ENCODE measurements around the gene FAR1. TPM values are rescaled to one million over a fixed set of nuclear protein-coding genes. Genes with fewer than 3 reads are reported as not detected.

FAR1 gene
- total and polyA plus RNA-seq, 7 experiments from 2014 or later = 6.9 to 53.7 (median 32.0) TPM

DNA sequence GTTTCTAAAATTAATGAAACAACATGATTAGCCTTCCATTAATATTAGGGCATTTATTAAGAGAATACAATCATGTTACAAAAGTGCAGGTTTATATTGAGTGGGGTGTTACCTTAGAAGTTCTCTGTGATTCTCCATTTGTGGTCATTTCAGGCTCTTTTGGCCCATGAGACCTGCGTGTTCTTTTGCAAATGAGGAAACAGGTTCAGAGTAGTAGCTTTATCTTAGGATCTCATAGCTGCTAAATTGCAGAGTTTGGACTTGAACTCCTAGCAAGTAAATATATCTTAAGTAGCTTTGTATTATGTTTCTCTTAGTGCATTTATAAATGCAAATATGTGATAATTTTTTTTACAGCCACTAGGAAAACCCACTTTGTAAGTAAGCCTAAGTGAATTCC is 18.3 kb downstream of the FAR1 start:
- H3K9me3 Mint-ChIP-seq = peaks cover 0 to 4% (median 0%) of the 10 kb centered on the region in 11 donors
- no peaks in the 10 kb centered on the region for H3K4me1 ChIP-seq (ENCODE audit: control insufficient read depth in 2 of 2, insufficient read depth in 2 of 2, low read length in 2 of 2)
- no peak overlapping the region for H3K4me3 Mint-ChIP-seq
- no peaks in the 10 kb centered on the region for H3K27me3 ChIP-seq (ENCODE audit: control insufficient read depth in 2 of 2, insufficient read depth in 2 of 2, low read length in 2 of 2)
- peaks cover 20 to 47% (median 40%) of the 10 kb centered on the region in 7 donors for H3K4me1 Mint-ChIP-seq
- no peak for ATAC-seq
- H3K36me3 ChIP-seq (ENCODE audit: control insufficient read depth in 2 of 3, insufficient read depth in 3 of 3, low read length in 3 of 3) = no peaks in the 10 kb centered on the region
- POLR2A ChIA-PET = interaction anchor here (0.7 kb wide), 1 partner anchor 1100 kb away, joined by 3 read pairs; no protein-coding TSS in a partner anchor
- no peak overlapping the region for H3K4me3 ChIP-seq (ENCODE audit: low read length)
- CTCF ChIA-PET = interaction anchor here (1.3 kb wide), 1 partner anchor 19 kb away, joined by 3 read pairs; no protein-coding TSS in a partner anchor
- no peaks in the 10 kb centered on the region for H3K9me3 ChIP-seq (ENCODE audit: control insufficient read depth in 2 of 3, low read length in 3 of 3)
- no peak overlapping the region for H3K27ac ChIP-seq (ENCODE audit: low read depth, low read length)
- H3K36me3 Mint-ChIP-seq = peaks cover 4 to 46% (median 23%) of the 10 kb centered on the region in 5 donors
- no peak for DNase-seq
- intact Hi-C loops (cut with micrococcal nuclease) = no loop called here
- no peak overlapping the region for H3K27ac Mint-ChIP-seq
- H3K27me3 Mint-ChIP-seq = no peaks in the 10 kb centered on the region

- Mint-ChIP-seq H3K4me1 (peaks cover 20 to 43% (median 37%) of the 10 kb centered on the region in 7 donors), H3K27me3 (no peaks in the 10 kb centered on the region), H3K27ac (no peak overlapping the region), H3K4me3 (no peak overlapping the region), H3K9me3 (peaks cover 0 to 4% (median 0%) of the 10 kb centered on the region in 11 donors), H3K36me3 (peaks cover 4 to 46% (median 23%) of the 10 kb centered on the region in 5 donors)
- ChIA-PET POLR2A (interaction anchor here (0.7 kb wide), 1 partner anchor 1099 kb away, joined by 3 read pairs; no protein-coding TSS in a partner anchor), CTCF (interaction anchor here (1.3 kb wide), 1 partner anchor 19 kb away, joined by 3 read pairs; no protein-coding TSS in a partner anchor)
- H3K27me3 ChIP-seq (ENCODE audit: control insufficient read depth in 2 of 2, insufficient read depth in 2 of 2, low read length in 2 of 2) = no peaks in the 10 kb centered on the region
- ATAC-seq (no peak), DNase-seq (no peak)
- no peaks in the 10 kb centered on the region for H3K4me1 ChIP-seq (ENCODE audit: control insufficient read depth in 2 of 2, insufficient read depth in 2 of 2, low read length in 2 of 2)
- H3K9me3 ChIP-seq (ENCODE audit: control insufficient read depth in 2 of 3, low read length in 3 of 3) = no peaks in the 10 kb centered on the region
- no peaks in the 10 kb centered on the region for H3K36me3 ChIP-seq (ENCODE audit: control insufficient read depth in 2 of 3, insufficient read depth in 3 of 3, low read length in 3 of 3)
- H3K27ac ChIP-seq (ENCODE audit: low read depth, low read length) = no peak overlapping the region
- no peak overlapping the region for H3K4me3 ChIP-seq (ENCODE audit: low read length)
- intact Hi-C loops (cut with micrococcal nuclease) = no loop called here
Measured at GRCh38 chr11:13687271-13687670, 18.8 kb downstream of the FAR1 start.

DNA sequence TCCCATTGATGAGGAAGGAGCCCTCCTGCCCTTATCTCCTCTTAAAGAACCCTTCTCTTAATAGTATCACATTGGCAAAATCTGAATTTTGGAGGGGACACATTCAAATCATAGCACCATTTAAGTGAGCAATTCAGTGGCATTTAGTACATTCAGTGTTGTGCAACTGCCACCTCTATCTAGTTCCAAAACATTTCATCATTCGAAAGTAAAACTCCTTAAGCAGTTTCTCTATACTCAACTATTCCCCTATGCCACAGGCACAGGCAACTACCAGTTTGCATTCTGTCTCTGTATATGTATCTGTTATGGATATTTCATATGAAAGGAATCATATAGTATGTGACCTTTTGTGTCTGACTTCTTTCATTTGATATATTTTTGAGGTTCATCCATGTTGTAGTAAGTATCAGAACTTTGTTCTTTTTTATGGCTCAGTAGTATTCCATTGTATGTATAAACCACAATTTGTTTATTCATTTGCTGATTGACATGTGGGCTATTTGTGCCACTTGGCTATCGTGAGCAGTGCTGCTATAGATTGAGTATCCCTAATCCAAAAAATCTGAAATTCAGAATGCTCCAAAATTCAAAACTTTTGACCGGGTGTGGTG is 22.9 kb downstream of the FAR1 start:
- Mint-ChIP-seq H3K9me3 (peaks cover 0 to 4% (median 0%) of the 10 kb centered on the region in 11 donors), H3K36me3 (peaks cover 4 to 44% (median 31%) of the 10 kb centered on the region in 5 donors), H3K4me1 (peaks cover 12 to 32% (median 23%) of the 10 kb centered on the region in 7 donors), H3K27ac (no peak overlapping the region), H3K4me3 (no peak overlapping the region), H3K27me3 (no peaks in the 10 kb centered on the region)
- POLR2A ChIA-PET = no interaction called here
- intact Hi-C loops (cut with micrococcal nuclease) = no loop called here
- CTCF ChIA-PET = no interaction called here
- H3K27ac ChIP-seq (ENCODE audit: low read depth, low read length) = no peak overlapping the region
- no peaks in the 10 kb centered on the region for H3K4me1 ChIP-seq (ENCODE audit: control insufficient read depth in 2 of 2, insufficient read depth in 2 of 2, low read length in 2 of 2)
- no peak overlapping the region for H3K4me3 ChIP-seq (ENCODE audit: low read length)
- DNase-seq (no peak), ATAC-seq (no peak)
- H3K9me3 ChIP-seq (ENCODE audit: control insufficient read depth in 2 of 3, low read length in 3 of 3) = no peaks in the 10 kb centered on the region
- no peaks in the 10 kb centered on the region for H3K27me3 ChIP-seq (ENCODE audit: control insufficient read depth in 2 of 2, insufficient read depth in 2 of 2, low read length in 2 of 2)
- peaks cover 0 to 9% (median 0%) of the 10 kb centered on the region in 3 experiments for H3K36me3 ChIP-seq (ENCODE audit: control insufficient read depth in 2 of 3, insufficient read depth in 3 of 3, low read length in 3 of 3)

- no peak overlapping the region for H3K27ac ChIP-seq (ENCODE audit: low read depth, low read length)
- peaks cover 4 to 45% (median 31%) of the 10 kb centered on the region in 5 donors for H3K36me3 Mint-ChIP-seq
- CTCF ChIA-PET = interaction anchor here (0.7 to 0.8 kb wide), 2 partner anchors 18 to 80 kb away, joined by 3 read pairs; no protein-coding TSS in a partner anchor
Measured at GRCh38 chr11:13692172-13692571, 23.7 kb downstream of the FAR1 start.

GRCh38 chr11:13694115-13694514 is 25.6 kb downstream of the FAR1 start:
- DNase-seq (no peak), ATAC-seq (no peak)
- Mint-ChIP-seq H3K4me1 (peaks cover 11 to 31% (median 22%) of the 10 kb centered on the region in 7 donors), H3K4me3 (no peak overlapping the region), H3K27me3 (no peaks in the 10 kb centered on the region), H3K27ac (peak overlapping the region in 1 of 9 donors; percentile 16), H3K36me3 (peaks cover 4 to 54% (median 36%) of the 10 kb centered on the region in 5 donors), H3K9me3 (peaks cover 0 to 4% (median 0%) of the 10 kb centered on the region in 11 donors)
- Histone ChIP-seq H3K4me1 (ENCODE audit: control insufficient read depth in 2 of 2, insufficient read depth in 2 of 2, low read length in 2 of 2) (no peaks in the 10 kb centered on the region), H3K27ac (ENCODE audit: low read depth, low read length) (no peak overlapping the region), H3K4me3 (ENCODE audit: low read length) (no peak overlapping the region), H3K27me3 (ENCODE audit: control insufficient read depth in 2 of 2, insufficient read depth in 2 of 2, low read length in 2 of 2) (no peaks in the 10 kb centered on the region), H3K9me3 (ENCODE audit: control insufficient read depth in 2 of 3, low read length in 3 of 3) (no peaks in the 10 kb centered on the region), H3K36me3 (ENCODE audit: control insufficient read depth in 2 of 3, insufficient read depth in 3 of 3, low read length in 3 of 3) (peaks cover 0 to 16% (median 0%) of the 10 kb centered on the region in 3 experiments)
- CTCF ChIA-PET = no interaction called here
- intact Hi-C loops (cut with micrococcal nuclease) = no loop called here
- POLR2A ChIA-PET = no interaction called here

More at GRCh38 chr11:13692172-13692571, 23.7 kb downstream of the FAR1 start:
- Mint-ChIP-seq H3K27ac (no peak overlapping the region), H3K27me3 (no peaks in the 10 kb centered on the region), H3K4me1 (peaks cover 12 to 32% (median 23%) of the 10 kb centered on the region in 7 donors), H3K9me3 (peaks cover 0 to 4% (median 0%) of the 10 kb centered on the region in 11 donors), H3K4me3 (no peak overlapping the region)
- no peaks in the 10 kb centered on the region for H3K27me3 ChIP-seq (ENCODE audit: control insufficient read depth in 2 of 2, insufficient read depth in 2 of 2, low read length in 2 of 2)
- no peak for ATAC-seq
- POLR2A ChIA-PET = no interaction called here
- peaks cover 0 to 16% (median 0%) of the 10 kb centered on the region in 3 experiments for H3K36me3 ChIP-seq (ENCODE audit: control insufficient read depth in 2 of 3, insufficient read depth in 3 of 3, low read length in 3 of 3)
- DNase-seq = no peak
- intact Hi-C loops (cut with micrococcal nuclease) = no loop called here
- H3K4me3 ChIP-seq (ENCODE audit: low read length) = no peak overlapping the region
- no peaks in the 10 kb centered on the region for H3K9me3 ChIP-seq (ENCODE audit: control insufficient read depth in 2 of 3, low read length in 3 of 3)
- H3K4me1 ChIP-seq (ENCODE audit: control insufficient read depth in 2 of 2, insufficient read depth in 2 of 2, low read length in 2 of 2) = no peaks in the 10 kb centered on the region

DNA sequence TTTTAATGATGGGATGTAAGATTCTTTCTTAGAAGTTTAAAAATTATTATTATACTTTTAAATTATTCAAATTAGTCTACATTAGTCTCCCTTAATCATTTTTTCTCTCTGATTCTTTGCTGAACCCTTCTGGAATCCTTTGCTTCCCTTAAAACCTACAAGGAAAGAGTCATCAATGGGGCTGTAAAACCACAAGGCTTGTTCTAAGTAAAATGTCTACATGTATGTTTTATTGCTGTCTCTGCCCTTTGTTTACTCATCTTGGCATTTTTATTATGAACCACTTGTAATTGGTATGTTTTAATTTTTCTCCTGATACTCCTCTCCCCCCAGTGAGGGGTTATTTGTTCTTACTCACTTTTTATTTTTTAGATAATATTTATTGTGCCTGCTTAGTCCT is 27.4 kb downstream of the FAR1 start:
- POLR2A ChIA-PET = no interaction called here

More for the DNA sequence above, 27.4 kb downstream of the FAR1 start:
- Mint-ChIP-seq H3K9me3 (no peaks in the 10 kb centered on the region), H3K27me3 (no peaks in the 10 kb centered on the region), H3K36me3 (peaks cover 4 to 46% (median 27%) of the 10 kb centered on the region in 5 donors), H3K4me1 (peaks cover 1 to 18% (median 14%) of the 10 kb centered on the region in 7 donors), H3K4me3 (no peak overlapping the region), H3K27ac (no peak overlapping the region)
- intact Hi-C loops (cut with micrococcal nuclease) = no loop called here
- no peaks in the 10 kb centered on the region for H3K27me3 ChIP-seq (ENCODE audit: control insufficient read depth in 2 of 2, insufficient read depth in 2 of 2, low read length in 2 of 2)
- CTCF ChIA-PET = no interaction called here
- H3K9me3 ChIP-seq (ENCODE audit: control insufficient read depth in 2 of 3, low read length in 3 of 3) = no peaks in the 10 kb centered on the region
- H3K36me3 ChIP-seq (ENCODE audit: control insufficient read depth in 2 of 3, insufficient read depth in 3 of 3, low read length in 3 of 3) = peaks cover 0 to 16% (median 0%) of the 10 kb centered on the region in 3 experiments
- H3K27ac ChIP-seq (ENCODE audit: low read depth, low read length) = no peak overlapping the region
- H3K4me1 ChIP-seq (ENCODE audit: control insufficient read depth in 2 of 2, insufficient read depth in 2 of 2, low read length in 2 of 2) = no peaks in the 10 kb centered on the region
- H3K4me3 ChIP-seq (ENCODE audit: low read length) = no peak overlapping the region
- DNase-seq = no peak
- no peak for ATAC-seq
